ENCODE measurements around the gene RSRC1. TPM values are rescaled to one million over a fixed set of nuclear protein-coding genes. Genes with fewer than 3 reads are reported as not detected.

Gene RSRC1
- total and polyA plus RNA-seq, 2 donors (not counting 1 experiment from before 2014, with no cell fraction given): 4.5 to 54.6 TPM

DNA sequence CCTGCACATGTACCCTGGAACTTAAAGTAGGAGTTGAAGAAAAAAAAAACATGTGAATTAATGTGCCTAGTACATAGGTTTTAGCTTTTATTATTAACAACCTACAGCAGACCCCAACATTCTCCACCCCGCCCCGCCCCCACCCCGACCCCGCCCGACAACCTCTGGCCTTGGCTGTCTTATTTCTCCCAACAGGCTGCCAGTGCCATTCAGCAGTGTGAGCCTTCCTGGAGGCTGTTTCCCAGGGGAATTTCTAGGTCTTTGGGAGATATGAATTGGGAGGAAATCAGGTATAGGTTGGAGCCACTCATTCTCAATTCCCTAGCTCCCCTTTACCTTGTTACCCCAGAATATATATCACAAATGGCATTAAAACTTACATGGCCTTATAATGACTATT lies 452.8 kb downstream of the RSRC1 start:
- Histone ChIP-seq H3K79me2 (ENCODE audit: control insufficient read depth, insufficient read depth, low read length) (no peaks in the 10 kb centered on the region), H3K9ac (ENCODE audit: low read length) (no peak overlapping the region), H3K4me1 (ENCODE audit: control insufficient read depth in 2 of 2, insufficient read depth in 2 of 2, low read length in 2 of 2) (no peaks in the 10 kb centered on the region), H3K4me3 (ENCODE audit: control extremely low read depth in 1 of 5, extremely low read depth in 1 of 5, insufficient read depth in 1 of 5, low read depth in 2 of 5, low read length in 4 of 5) (no peak overlapping the region), H3K9me3 (ENCODE audit: control extremely low read depth in 1 of 3, control insufficient read depth in 2 of 3, insufficient read depth in 1 of 3, low read length in 2 of 3) (peaks cover 0 to 5% (median 4%) of the 10 kb centered on the region in 3 donors), H2AFZ (ENCODE audit: insufficient read depth, low read depth, low read length, poor library complexity, severe bottlenecking) (no peak overlapping the region), H4K20me1 (ENCODE audit: control insufficient read depth, insufficient read depth, low read length, poor library complexity, severe bottlenecking) (no peaks in the 10 kb centered on the region), H3K36me3 (replicated peaks in 1 of 2; ENCODE audit: control extremely low read depth in 1 of 2, control insufficient read depth in 1 of 2, extremely low read depth in 1 of 2, insufficient read depth in 2 of 2, low read length in 1 of 2) (no peaks in the 10 kb centered on the region), H3K4me2 (replicated peaks; ENCODE audit: low read depth, low read length, poor library complexity, severe bottlenecking) (no peak overlapping the region), H3K27ac (ENCODE audit: low read length in 2 of 2) (no peak overlapping the region), H3K27me3 (replicated peaks in 1 of 4; ENCODE audit: control extremely low read depth in 1 of 4, control insufficient read depth in 3 of 4, insufficient read depth in 4 of 4, low read length in 3 of 4) (peaks cover 0 to 7% (median 2%) of the 10 kb centered on the region in 4 experiments)
- POLR2A ChIA-PET: no interaction called here
- no peaks in the 10 kb centered on the region for H3K4me1 Mint-ChIP-seq
- H3K4me3 Mint-ChIP-seq: no peak overlapping the region
- TF ChIP-seq, protein P1, sequence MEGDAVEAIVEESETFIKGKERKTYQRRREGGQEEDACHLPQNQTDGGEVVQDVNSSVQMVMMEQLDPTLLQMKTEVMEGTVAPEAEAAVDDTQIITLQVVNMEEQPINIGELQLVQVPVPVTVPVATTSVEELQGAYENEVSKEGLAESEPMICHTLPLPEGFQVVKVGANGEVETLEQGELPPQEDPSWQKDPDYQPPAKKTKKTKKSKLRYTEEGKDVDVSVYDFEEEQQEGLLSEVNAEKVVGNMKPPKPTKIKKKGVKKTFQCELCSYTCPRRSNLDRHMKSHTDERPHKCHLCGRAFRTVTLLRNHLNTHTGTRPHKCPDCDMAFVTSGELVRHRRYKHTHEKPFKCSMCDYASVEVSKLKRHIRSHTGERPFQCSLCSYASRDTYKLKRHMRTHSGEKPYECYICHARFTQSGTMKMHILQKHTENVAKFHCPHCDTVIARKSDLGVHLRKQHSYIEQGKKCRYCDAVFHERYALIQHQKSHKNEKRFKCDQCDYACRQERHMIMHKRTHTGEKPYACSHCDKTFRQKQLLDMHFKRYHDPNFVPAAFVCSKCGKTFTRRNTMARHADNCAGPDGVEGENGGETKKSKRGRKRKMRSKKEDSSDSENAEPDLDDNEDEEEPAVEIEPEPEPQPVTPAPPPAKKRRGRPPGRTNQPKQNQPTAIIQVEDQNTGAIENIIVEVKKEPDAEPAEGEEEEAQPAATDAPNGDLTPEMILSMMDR (IDR thresholded peaks at IDR 0.05): no peak
- TF ChIP-seq EZH2 (IDR thresholded peaks at IDR 0.05; ENCODE audit: borderline replicate concordance, insufficient read depth, low read depth, low read length, poor library complexity, severe bottlenecking): no peak
- no peak for DNase-seq
- H3K9me3 Mint-ChIP-seq (ENCODE audit: insufficient read depth): peaks cover 2% of the 10 kb centered on the region
- CTCF ChIA-PET: no interaction called here
- intact Hi-C loops (cut with micrococcal nuclease): no loop called here
- H3K27ac Mint-ChIP-seq: no peak overlapping the region
- no CpG with 5 or more reads among the region's 5 CpGs for WGBS (ENCODE audit: insufficient coverage)
- peaks cover 22% of the 10 kb centered on the region for H3K27me3 Mint-ChIP-seq
- ATAC-seq (ENCODE audit: low read depth): no peak

GRCh38 chr3:158563076-158563475 lies 453.2 kb downstream of the RSRC1 start:
- Histone ChIP-seq H3K9ac (ENCODE audit: low read length) (no peak overlapping the region), H3K4me3 (ENCODE audit: control extremely low read depth in 1 of 5, extremely low read depth in 1 of 5, insufficient read depth in 1 of 5, low read depth in 2 of 5, low read length in 4 of 5) (no peak overlapping the region), H4K20me1 (ENCODE audit: control insufficient read depth, insufficient read depth, low read length, poor library complexity, severe bottlenecking) (no peaks in the 10 kb centered on the region), H3K9me3 (ENCODE audit: control extremely low read depth in 1 of 3, control insufficient read depth in 2 of 3, insufficient read depth in 1 of 3, low read length in 2 of 3) (peaks cover 0 to 5% (median 4%) of the 10 kb centered on the region in 3 donors), H3K27me3 (replicated peaks in 1 of 4; ENCODE audit: control extremely low read depth in 1 of 4, control insufficient read depth in 3 of 4, insufficient read depth in 4 of 4, low read length in 3 of 4) (peaks cover 0 to 7% (median 3%) of the 10 kb centered on the region in 4 experiments), H3K79me2 (ENCODE audit: control insufficient read depth, insufficient read depth, low read length) (no peaks in the 10 kb centered on the region), H2AFZ (ENCODE audit: insufficient read depth, low read depth, low read length, poor library complexity, severe bottlenecking) (no peak overlapping the region), H3K36me3 (replicated peaks in 1 of 2; ENCODE audit: control extremely low read depth in 1 of 2, control insufficient read depth in 1 of 2, extremely low read depth in 1 of 2, insufficient read depth in 2 of 2, low read length in 1 of 2) (no peaks in the 10 kb centered on the region), H3K4me2 (replicated peaks; ENCODE audit: low read depth, low read length, poor library complexity, severe bottlenecking) (no peak overlapping the region), H3K4me1 (ENCODE audit: control insufficient read depth in 2 of 2, insufficient read depth in 2 of 2, low read length in 2 of 2) (no peaks in the 10 kb centered on the region), H3K27ac (ENCODE audit: low read length in 2 of 2) (no peak overlapping the region)
- ChIA-PET POLR2A (no interaction called here), CTCF (no interaction called here)
- no peak for ATAC-seq (ENCODE audit: low read depth)
- intact Hi-C loops (cut with micrococcal nuclease): no loop called here
- no peak for DNase-seq
- TF ChIP-seq EZH2 (IDR thresholded peaks at IDR 0.05; ENCODE audit: borderline replicate concordance, insufficient read depth, low read depth, low read length, poor library complexity, severe bottlenecking): no peak
- TF ChIP-seq, protein P1 (IDR thresholded peaks at IDR 0.05): no peak
- Mint-ChIP-seq H3K9me3 (ENCODE audit: insufficient read depth) (peaks cover 2% of the 10 kb centered on the region), H3K27me3 (peaks cover 24% of the 10 kb centered on the region), H3K4me1 (no peaks in the 10 kb centered on the region), H3K27ac (no peak overlapping the region), H3K4me3 (no peak overlapping the region)
